H1 (cell line): ENCODE results near the gene CDR2. TPM values are rescaled to one million over a fixed set of nuclear protein-coding genes. Genes with fewer than 3 reads are reported as not detected.

Experiments used
- CHD2 ChIP-seq: IDR thresholded peaks from 2 replicates; pipeline ENCODE4 v1.6.1; 2012; ENCODE audit warnings: low read length, improper control_type of control experiment
- CHD7 ChIP-seq: fragments of 300-600 bp; sonication (generic); IDR thresholded peaks from 2 replicates; pipeline ENCODE4 v1.7.1; 2012; ENCODE audit warnings: low read length, moderate library complexity, mild to moderate bottlenecking, inconsistent platforms; ENCODE audit not compliant: insufficient replicate concordance
- KDM4A ChIP-seq: IDR thresholded peaks from one replicate; pipeline ENCODE4 v1.7.1; 2012; ENCODE audit warnings: low read depth, mild to moderate bottlenecking, moderate library complexity, low read length, inconsistent platforms; ENCODE audit not compliant: severe bottlenecking
- POU5F1 ChIP-seq: IDR thresholded peaks from 2 replicates; pipeline ENCODE4 v1.6.1; 2011; ENCODE audit warnings: low read depth, mild to moderate bottlenecking, low read length, moderate library complexity
- RFX5 ChIP-seq: IDR thresholded peaks from 2 replicates; pipeline ENCODE4 v1.6.1; 2011; ENCODE audit warnings: low read depth, low read length, improper control_type of control experiment, borderline replicate concordance
- RXRA ChIP-seq: IDR thresholded peaks from 2 replicates; pipeline ENCODE4 v1.6.1; 2011; ENCODE audit warnings: low read depth, mild to moderate bottlenecking, low read length, moderate library complexity; ENCODE audit not compliant: insufficient read depth
- SIRT6 ChIP-seq: IDR thresholded peaks from one replicate; pipeline ENCODE4 v1.7.1; 2012; ENCODE audit warnings: low read length, inconsistent platforms
- TAF7 ChIP-seq: optimal IDR thresholded peaks from 2 replicates; pipeline ENCODE3; 2011; ENCODE audit warnings: low read depth, mild to moderate bottlenecking, inconsistent platforms, low read length, moderate library complexity, borderline replicate concordance
- YY1 ChIP-seq: IDR thresholded peaks from 2 replicates; pipeline ENCODE4 v1.6.1; 2011; ENCODE audit warnings: low read depth, mild to moderate bottlenecking, low read length
- ZNF274 ChIP-seq: IDR thresholded peaks from 2 replicates; pipeline ENCODE4 v1.7.0; 2012; ENCODE audit warnings: low read length, borderline replicate concordance; ENCODE audit errors: extremely low read depth
- polyA plus RNA-seq, 7 experiments: library from polyadenylated mRNA; depleted of rRNA in 3 of 7; stranded (reverse) in 5 of 7; unstranded in 2 of 7; fragments of >200 nt in 5 of 7; fragments of 200-250 nt in 2 of 7; gene quantifications; 1 replicate in 5 of 7; 2 replicates in 1 of 7; 4 replicates in 1 of 7; pipeline versions ENCODE4 v1.2.1 to v1.2.3, GENCODE V29; 2011 to 2013; ENCODE audit warnings: missing spikeins in 2 of 7, mixed read lengths in 2 of 7
- total RNA-seq: library from RNA; stranded (reverse); fragmentation: NEBNext Ultra II Directional; extraction: Animal tissue kit (Norgen Biotek cat#: 25700); gene quantifications from 2 replicates; pipeline ENCODE4 v1.2.1, GENCODE V29; 2021
- TF ChIP-seq, protein P1 (sequence below): IDR thresholded peaks from 2 replicates; pipeline ENCODE4 v1.6.1; 2011; ENCODE audit warnings: low read depth, mild to moderate bottlenecking, low read length; ENCODE audit not compliant: insufficient read depth

The CDR2 gene
- total and polyA plus RNA-seq, 2 of the 8 experiments (the other 6 are each of a cell fraction or from before 2014, with no cell fraction given): 16.3 to 34.9 TPM

GRCh38 chr16:22375963-22376640 is 1.7 kb upstream of the CDR2 start (continued):
- no peak for TF ChIP-seq CHD7
- no peak for TF ChIP-seq YY1
- no peak for TF ChIP-seq RFX5
- no peak for TF ChIP-seq RXRA
- no peak for TF ChIP-seq TAF7
- no peak for TF ChIP-seq CHD2
- TF ChIP-seq ZNF274: no peak
- no peak for TF ChIP-seq POU5F1
- TF ChIP-seq SIRT6: no peak
- no peak for TF ChIP-seq KDM4A
- TF ChIP-seq, protein P1, sequence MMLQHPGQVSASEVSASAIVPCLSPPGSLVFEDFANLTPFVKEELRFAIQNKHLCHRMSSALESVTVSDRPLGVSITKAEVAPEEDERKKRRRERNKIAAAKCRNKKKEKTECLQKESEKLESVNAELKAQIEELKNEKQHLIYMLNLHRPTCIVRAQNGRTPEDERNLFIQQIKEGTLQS: no peak
